ENCODE results near the gene FAM186B. TPM values are rescaled to one million over a fixed set of nuclear protein-coding genes. Genes with fewer than 3 reads are reported as not detected.

Gene FAM186B
- polyA plus RNA-seq, 3 donors = not detected

DNA sequence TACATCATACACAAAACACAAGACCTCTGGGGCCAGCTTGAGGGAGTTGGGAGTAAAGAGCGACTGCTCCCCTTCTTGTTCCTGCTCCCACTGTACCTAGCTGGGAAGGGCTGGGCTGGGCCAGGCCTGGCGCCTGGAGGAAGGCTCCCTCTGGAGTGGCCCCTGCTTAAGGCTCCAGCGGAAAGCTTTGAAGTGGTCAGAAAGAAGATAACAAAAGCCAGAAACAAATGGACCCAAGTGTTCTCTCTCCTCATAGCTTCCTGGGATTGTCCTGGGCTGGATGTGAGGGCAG lies 43.2 kb upstream of the FAM186B start:
- DNase-seq = no peak
- peak overlapping the region in 1 of 7 donors; percentile 32 for H3K27ac Mint-ChIP-seq

DNA sequence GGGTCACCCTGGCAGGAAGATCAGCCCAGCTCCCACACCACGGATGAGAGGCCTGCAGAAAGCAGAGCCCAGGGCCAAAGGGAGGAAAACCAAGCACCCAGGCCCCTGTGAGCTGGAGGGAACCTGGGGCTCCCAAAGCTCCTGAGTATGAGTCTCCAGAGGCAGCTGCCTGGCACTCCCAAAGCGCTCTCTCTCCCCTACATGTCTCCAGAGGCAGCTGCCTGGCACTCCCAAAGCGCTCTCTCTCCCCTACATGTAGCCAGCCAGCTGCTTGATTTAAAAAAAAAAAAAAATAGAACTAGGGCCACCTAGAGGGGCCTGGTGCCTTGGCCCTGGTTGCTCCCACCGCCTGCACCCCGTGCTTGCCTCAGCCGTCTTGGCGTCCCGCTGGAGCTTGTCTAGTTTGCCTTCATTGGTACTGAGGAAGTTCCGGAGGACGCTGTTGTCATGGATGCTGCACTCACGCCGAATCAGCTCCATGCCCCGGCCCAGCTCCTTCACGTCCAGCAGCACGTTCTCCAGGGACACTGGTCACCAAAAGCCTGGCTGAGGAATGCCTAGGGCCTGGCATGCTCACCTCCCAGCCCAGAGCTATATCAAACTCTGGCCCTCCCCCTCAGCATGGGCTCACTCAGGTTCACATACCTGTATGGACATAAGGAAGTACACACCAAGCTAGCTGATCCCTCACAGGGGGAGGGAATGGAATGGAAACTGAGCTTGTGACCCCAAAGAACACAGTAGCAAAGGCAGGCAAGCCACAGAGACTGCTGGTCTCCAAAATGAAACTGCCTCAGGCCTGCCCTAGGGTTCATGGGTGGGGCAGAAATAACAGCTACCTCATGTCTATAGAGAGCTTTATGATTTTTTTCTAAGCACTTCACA lies 42.6 kb upstream of the FAM186B start:
- Mint-ChIP-seq H3K4me3 (peak overlapping the region in 1 of 2 donors; percentile 40), H3K27ac (peak overlapping the region in 2 of 7 donors; percentile 15 to 32), H3K36me3 (peaks cover 51 to 57% of the 10 kb centered on the region in 2 donors), H3K4me1 (peaks cover 8% of the 10 kb centered on the region), H3K9me3 (no peaks in the 10 kb centered on the region), H3K27me3 (ENCODE audit: low read depth in 3 of 3) (peaks cover 0 to 3% (median 1%) of the 10 kb centered on the region in 3 donors)
- H3K4me2 ChIP-seq (replicated peaks; ENCODE audit: extremely low read depth, low read length, poor library complexity, severe bottlenecking) = no peak overlapping the region
- no peaks in the 10 kb centered on the region for H3K9me3 ChIP-seq (replicated peaks in 1 of 2; ENCODE audit: control insufficient read depth in 1 of 2, insufficient read depth in 1 of 2, low read length in 2 of 2)
- no peak for DNase-seq
- H4K20me1 ChIP-seq (ENCODE audit: insufficient read depth, low read length) = no peaks in the 10 kb centered on the region
- H3K79me2 ChIP-seq (ENCODE audit: insufficient read depth, low read length) = no peaks in the 10 kb centered on the region
- no peaks in the 10 kb centered on the region for H3K27me3 ChIP-seq (ENCODE audit: control insufficient read depth in 2 of 2, insufficient read depth in 2 of 2, low read length in 2 of 2)
- no peak overlapping the region for H3K9ac ChIP-seq (ENCODE audit: insufficient read depth, low read length, poor library complexity, severe bottlenecking)
- H3K27ac ChIP-seq (ENCODE audit: low read depth in 1 of 2, low read length in 2 of 2) = no peak overlapping the region
- peaks cover 23 to 52% of the 10 kb centered on the region in 2 donors for H3K36me3 ChIP-seq (replicated peaks in 1 of 2; ENCODE audit: control insufficient read depth in 1 of 2, insufficient read depth in 2 of 2, low read length in 2 of 2)
- H2AFZ ChIP-seq (ENCODE audit: insufficient read depth, low read depth, low read length, poor library complexity, severe bottlenecking) = no peak overlapping the region
- TF ChIP-seq, protein P1, sequence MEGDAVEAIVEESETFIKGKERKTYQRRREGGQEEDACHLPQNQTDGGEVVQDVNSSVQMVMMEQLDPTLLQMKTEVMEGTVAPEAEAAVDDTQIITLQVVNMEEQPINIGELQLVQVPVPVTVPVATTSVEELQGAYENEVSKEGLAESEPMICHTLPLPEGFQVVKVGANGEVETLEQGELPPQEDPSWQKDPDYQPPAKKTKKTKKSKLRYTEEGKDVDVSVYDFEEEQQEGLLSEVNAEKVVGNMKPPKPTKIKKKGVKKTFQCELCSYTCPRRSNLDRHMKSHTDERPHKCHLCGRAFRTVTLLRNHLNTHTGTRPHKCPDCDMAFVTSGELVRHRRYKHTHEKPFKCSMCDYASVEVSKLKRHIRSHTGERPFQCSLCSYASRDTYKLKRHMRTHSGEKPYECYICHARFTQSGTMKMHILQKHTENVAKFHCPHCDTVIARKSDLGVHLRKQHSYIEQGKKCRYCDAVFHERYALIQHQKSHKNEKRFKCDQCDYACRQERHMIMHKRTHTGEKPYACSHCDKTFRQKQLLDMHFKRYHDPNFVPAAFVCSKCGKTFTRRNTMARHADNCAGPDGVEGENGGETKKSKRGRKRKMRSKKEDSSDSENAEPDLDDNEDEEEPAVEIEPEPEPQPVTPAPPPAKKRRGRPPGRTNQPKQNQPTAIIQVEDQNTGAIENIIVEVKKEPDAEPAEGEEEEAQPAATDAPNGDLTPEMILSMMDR (IDR thresholded peaks at IDR 0.05) = no peak
- peaks cover 4 to 6% of the 10 kb centered on the region in 2 donors for H3K4me1 ChIP-seq (ENCODE audit: control insufficient read depth in 1 of 2, insufficient read depth in 2 of 2, low read length in 2 of 2)
- H3K4me3 ChIP-seq (replicated peaks in 1 of 3; ENCODE audit: low read depth in 2 of 3, low read length in 3 of 3) = no peak overlapping the region
- intact Hi-C loops (cut with micrococcal nuclease) = no loop called here
- 90% methylated on average over 15 of the region's 15 CpGs for WGBS (ENCODE audit: insufficient coverage)

More for the DNA sequence above, 43.2 kb upstream of the FAM186B start:
- Mint-ChIP-seq H3K36me3 (peaks cover 54 to 58% of the 10 kb centered on the region in 2 donors), H3K4me1 (peaks cover 9% of the 10 kb centered on the region), H3K9me3 (no peaks in the 10 kb centered on the region), H3K4me3 (no peak overlapping the region), H3K27me3 (ENCODE audit: low read depth in 3 of 3) (peaks cover 0 to 3% (median 1%) of the 10 kb centered on the region in 3 donors)
- Histone ChIP-seq H3K79me2 (ENCODE audit: insufficient read depth, low read length) (no peaks in the 10 kb centered on the region), H3K27ac (ENCODE audit: low read depth in 1 of 2, low read length in 2 of 2) (no peak overlapping the region), H3K9me3 (replicated peaks in 1 of 2; ENCODE audit: control insufficient read depth in 1 of 2, insufficient read depth in 1 of 2, low read length in 2 of 2) (no peaks in the 10 kb centered on the region), H3K36me3 (replicated peaks in 1 of 2; ENCODE audit: control insufficient read depth in 1 of 2, insufficient read depth in 2 of 2, low read length in 2 of 2) (peaks cover 28 to 58% of the 10 kb centered on the region in 2 donors), H3K9ac (ENCODE audit: insufficient read depth, low read length, poor library complexity, severe bottlenecking) (no peak overlapping the region), H3K4me3 (replicated peaks in 1 of 3; ENCODE audit: low read depth in 2 of 3, low read length in 3 of 3) (no peak overlapping the region), H4K20me1 (ENCODE audit: insufficient read depth, low read length) (no peaks in the 10 kb centered on the region), H2AFZ (ENCODE audit: insufficient read depth, low read depth, low read length, poor library complexity, severe bottlenecking) (no peak overlapping the region), H3K27me3 (ENCODE audit: control insufficient read depth in 2 of 2, insufficient read depth in 2 of 2, low read length in 2 of 2) (no peaks in the 10 kb centered on the region), H3K4me2 (replicated peaks; ENCODE audit: extremely low read depth, low read length, poor library complexity, severe bottlenecking) (no peak overlapping the region), H3K4me1 (ENCODE audit: control insufficient read depth in 1 of 2, insufficient read depth in 2 of 2, low read length in 2 of 2) (peaks cover 4 to 6% of the 10 kb centered on the region in 2 donors)
- WGBS (ENCODE audit: insufficient coverage) = 100% methylated on average over 1 of the region's 3 CpGs
- TF ChIP-seq, protein P1 (IDR thresholded peaks at IDR 0.05) = no peak
- intact Hi-C loops (cut with micrococcal nuclease) = no loop called here

Data from CD14-positive monocyte (primary cell).